GM19372 (cell line): ENCODE results near the gene PPP1R26.

Experiments
- ATAC-seq: cut with Tn5 transposase; IDR thresholded peaks from one replicate; pipeline ENCODE4 v1.9.1; 2021; ENCODE audit warnings: mild to moderate bottlenecking, low read depth, moderate library complexity; ENCODE audit not compliant: unreplicated experiment

PPP1R26 gene

DNA sequence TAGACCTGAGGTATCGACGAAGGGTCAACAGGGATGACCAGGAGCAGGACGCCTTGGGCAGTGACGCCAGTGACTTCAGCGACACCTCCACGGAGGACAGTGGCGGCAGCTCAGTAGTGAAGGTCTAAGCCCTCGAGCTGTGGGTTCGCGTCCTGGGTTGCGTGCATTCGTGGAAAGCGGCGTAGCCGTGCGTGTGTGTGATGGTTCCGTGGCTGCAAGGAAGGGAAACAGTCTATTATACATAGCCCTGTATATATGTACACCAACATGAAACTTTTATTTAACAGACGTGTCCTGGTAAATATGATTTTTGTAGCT, 8.4 kb downstream of the PPP1R26 start:
- ATAC-seq, result no peak

DNA sequence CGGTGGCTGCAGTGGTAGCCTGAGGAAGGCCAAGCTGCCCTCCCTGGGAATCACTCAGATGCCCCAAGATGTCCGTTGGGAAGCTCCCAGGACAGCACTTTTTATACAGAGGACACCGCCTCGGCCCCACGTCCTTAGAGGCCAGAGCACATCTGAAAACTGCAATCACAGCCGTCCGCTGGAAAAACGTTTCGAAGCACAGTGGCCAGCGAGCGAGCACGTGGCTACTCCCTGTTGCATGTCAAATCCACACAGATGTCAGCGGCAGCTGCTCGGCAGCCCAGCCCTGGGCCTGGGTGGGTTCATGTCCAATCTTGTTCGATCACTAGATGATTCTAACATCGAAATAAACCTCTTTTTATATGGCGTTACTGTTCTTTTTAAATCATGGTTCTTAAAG, 8.9 kb downstream of the PPP1R26 start:
- no peak for ATAC-seq

DNA sequence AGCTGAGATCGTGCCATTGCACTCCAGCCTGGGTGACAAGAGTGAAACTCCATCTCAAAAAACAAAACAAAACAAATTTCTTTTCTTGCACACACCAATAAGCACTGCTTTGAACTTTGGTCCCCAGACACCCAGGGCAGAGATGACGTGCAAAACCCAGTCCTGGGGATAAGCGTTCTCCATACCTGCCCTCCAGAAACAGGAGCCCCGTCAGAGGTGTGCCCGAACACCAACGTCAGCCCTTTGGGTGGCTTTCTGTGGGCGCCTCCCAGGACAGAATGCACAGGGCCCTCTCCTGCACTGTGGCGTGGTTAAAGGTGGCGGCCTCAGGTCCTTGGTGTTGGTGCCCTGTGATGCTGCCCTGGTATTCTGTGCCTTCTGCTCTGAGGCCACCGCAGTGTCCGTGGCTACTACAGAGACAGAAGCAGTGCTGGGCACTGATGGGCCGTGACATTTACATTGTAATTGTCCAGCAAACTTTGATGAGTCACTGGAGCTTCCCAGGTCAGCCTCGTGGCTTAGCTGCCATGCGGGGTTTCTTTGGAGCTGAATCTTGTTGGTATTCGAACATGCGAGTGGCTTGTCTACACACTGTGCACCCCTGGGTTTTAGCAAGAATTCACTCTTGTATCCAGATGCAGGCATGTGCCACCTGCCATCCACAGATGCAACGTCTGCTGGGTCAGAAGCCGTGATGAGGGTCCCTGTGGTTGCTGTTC, 9.8 kb downstream of the PPP1R26 start:
- no peak for ATAC-seq

DNA sequence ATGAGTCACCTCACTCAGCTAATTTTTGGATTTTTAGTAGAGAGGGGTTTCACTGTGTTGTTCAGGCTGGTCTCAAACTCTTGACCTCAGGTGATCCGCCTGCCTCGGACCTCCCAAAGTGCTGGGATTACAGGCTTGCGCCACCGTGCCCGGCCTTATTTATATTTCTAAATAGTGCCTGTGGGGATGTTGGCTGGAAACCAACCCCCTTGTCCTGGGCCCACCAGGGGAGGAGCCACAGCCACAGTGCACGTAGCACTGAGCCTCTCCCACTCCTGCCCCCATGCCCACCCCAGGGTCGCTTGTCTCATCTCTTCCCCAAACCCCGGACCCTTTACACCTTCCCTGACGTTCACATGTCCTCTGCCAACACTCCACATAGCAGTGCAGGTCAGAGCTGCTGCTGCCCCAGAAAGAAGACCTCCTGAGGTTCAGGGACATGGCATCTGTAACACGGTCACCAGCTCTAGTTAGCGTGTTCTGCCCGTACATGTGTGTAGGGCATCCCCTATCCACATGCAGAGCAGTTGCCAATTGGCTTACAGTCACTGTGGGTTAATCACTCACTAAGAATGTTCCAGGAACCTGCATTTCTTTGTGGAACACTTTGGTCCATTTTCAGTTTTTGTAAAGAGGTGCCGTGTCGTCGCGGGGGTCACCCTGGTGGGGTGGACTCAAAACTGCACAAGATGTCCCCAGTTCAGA, 10.7 kb downstream of the PPP1R26 start:
- no peak for ATAC-seq

DNA sequence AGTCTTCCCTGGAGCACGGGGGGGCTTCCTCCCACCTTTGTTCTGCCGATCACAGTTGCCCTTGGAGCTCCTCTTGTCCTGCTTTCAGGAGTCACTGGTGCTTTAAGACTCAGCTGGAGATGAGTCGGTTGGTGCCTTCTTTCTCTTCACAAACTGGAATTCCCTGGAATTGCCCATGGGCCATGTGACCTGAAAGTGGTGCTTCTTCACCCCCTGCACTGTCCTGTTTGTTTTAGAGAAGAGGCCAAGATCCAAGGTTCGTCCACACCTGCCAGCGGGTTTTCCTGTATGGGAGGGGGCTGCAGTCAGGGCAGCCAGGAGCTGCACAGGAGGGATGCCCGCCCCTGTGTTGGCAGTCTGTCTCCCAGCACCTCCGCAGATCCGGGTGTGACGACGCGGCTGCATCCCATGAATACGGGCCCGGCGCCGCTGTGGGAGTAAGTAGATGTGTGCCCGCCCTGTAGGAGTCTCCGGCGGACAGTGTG, 11.4 kb downstream of the PPP1R26 start:
- ATAC-seq, result no peak

DNA sequence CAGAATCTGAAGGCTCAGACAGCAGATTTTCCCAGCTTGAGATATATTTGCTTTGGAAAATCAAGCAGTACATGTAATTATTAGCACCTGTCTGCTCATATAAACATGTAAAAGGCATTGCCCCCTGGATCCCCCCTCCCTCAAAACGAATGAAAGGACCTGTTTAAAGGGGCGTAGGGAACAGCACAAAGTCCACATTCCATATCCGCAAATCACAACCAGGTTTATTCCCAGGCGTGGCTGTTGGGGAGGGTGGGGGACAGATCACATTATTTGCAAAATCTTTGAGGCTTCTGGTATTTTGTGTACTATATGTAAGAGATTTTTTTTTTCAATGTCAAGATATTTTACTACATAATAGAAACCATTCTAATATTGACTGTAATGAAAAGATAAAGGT, 12.2 kb downstream of the PPP1R26 start:
- ATAC-seq, result no peak

DNA sequence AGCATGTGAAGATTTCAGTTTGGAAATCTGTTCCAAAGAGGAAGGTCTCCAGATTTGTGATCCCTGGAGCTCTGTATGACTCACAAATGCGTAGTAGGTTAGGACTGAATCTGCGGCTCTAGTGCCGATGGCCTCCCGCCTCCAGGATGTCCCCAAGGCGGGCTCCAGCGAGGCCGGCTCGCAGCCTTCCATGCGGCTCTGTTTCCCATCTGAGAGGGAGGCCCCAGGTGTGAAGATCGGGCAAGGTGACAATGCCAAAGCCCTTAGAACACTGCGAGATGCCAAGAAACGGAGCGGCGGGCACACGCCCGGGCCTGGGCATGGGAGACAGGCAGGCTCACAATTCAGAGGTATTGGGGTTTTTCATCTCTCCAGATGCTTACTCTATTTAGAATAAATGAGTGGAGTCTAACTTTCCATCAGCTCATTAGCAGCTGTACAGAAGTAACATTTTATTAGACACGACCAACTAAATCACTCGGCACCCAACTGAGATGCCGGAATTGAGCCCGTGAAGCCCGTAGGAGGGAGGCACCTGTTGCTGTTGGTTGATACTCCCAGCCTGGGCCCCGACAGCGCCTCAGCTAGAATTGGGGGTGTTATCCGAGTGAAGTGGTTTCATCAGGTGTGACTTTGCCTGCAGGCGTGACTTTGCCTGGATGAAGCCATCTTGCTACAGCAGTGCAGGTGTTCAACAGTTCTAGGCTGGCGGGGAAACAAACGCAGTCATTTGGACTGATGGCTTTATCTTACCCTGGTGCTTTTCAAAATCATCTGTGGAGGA, 13.5 kb downstream of the PPP1R26 start:
- ATAC-seq, result no peak

DNA sequence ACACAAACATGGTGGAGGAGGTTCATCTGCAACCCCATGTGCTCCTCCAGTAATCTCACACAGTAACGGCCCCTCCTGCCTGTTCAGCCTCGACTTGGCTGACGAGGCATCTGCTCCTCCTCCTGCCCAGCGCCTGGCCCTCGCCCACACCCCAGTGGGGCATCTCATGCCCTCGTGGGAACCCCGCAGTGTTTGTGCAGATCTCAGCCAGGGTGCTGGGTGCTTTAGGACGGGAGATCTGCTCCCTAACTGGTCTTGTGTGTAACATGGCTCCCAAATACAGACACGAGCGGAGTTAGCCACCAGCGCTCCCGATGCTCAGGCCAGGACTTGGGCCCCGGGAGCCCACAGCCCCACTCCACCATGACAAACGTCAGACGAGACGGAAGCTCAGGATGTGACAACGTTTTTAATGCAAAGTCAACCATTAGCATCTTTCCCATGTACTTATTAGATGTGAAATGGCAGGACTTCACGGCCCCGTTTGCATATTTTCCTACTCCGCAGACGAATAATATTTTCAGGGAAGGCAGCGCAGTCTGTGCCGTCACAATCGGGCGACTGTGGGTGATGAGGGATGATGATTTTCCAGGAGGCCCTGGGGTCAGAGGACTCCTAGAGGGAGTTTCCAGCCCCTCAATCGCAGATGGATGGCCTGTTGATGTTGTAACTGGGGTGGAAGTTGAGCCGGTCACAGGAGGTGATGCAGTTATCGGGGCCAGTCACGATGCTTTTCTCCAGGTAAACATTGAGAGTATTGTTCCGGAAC, 15.4 kb downstream of the PPP1R26 start:
- ATAC-seq, result no peak

DNA sequence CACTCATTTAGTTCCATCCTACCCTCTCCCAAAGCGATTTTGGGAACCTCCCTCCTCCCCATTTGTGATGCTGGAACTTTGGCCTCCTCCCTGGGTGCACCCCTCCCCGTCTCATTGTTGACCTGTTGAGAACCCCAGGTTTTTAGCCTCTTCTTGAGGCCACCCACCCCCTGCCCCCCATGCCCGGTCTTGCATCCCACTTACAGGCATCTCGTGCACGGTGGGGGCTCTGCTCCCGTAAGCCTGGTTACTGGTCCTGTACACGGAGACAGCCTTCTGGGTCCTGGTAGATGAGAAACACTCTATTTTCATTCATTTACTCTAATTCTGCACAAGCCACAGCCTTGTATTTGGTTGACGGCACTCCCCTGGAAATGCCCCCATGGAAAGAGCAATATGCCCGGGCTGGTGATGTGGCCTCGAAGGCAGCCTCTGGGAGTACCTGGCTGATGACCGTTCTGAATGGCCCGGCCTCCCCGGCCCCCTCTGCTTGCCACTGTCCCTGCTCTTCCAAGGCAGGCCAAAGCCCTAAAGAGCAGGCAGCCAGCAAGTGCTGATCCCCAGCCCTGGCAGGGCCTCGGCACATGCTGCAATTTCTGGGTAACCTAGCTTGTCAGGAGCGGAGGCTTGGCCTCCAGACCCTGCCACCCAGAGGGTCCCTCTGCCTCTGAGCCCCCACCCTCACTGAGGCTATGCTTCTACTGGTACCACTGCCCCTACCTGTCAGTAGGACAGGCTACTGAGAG, 19.0 kb downstream of the PPP1R26 start:
- ATAC-seq, result no peak

DNA sequence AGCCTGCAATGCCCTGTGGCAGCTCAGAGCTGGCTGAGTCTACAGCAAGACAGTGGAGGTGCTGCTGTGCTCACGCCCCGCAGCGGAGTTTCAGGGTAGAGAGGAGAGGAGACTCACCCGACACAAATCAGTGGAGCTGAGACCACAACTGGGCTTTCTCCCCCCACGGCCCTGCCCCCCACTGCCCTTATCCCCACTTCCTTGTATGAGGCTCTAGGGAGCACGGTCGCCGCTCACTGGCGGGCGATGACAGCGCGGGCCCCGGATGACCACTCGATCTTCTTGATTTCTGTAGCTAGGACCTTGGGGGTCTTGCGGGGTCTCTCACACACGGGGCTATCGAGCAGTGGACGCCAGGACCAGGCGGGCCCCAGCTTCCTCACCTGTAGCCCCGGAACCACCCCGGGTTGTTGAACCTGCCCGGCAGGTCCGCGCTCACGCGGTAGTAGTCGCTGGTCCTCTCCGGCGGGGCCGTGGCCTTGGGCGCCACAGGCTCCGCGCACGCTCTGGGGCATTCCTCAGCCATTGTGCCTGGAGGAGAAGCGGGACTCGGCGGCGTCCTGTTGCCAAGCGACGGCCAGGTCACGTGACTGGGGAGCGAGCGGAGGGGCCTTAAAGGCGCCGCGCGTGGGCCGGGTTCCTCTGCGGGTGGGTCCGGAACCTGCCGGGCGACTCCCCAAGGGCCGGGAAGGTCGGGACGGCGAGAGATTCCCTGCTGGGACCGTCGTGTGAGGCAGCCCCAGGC, 19.9 kb downstream of the PPP1R26 start:
- no peak for ATAC-seq

DNA sequence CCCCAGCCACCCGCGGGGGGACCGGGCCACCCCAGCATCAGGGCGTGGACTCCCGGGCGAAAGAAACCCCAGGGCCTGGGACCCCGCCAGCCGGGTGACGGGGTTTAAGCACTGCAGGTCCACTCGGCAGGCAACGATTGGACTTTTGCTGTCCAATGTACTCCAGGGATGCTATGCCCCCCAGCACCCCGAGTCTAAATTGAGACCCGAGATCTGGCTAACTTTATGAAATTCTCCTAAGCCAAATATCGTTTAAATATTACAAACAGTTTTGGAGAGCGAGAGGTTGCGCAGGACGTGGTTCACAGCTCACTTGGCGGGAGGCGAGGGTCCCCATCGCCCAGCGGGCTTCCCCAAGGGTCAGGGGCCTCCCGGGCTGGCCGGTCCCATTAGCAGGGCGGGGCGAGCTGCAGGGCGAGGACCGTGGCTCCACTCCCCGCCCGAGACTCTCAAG, 20.5 kb downstream of the PPP1R26 start:
- no peak for ATAC-seq

DNA sequence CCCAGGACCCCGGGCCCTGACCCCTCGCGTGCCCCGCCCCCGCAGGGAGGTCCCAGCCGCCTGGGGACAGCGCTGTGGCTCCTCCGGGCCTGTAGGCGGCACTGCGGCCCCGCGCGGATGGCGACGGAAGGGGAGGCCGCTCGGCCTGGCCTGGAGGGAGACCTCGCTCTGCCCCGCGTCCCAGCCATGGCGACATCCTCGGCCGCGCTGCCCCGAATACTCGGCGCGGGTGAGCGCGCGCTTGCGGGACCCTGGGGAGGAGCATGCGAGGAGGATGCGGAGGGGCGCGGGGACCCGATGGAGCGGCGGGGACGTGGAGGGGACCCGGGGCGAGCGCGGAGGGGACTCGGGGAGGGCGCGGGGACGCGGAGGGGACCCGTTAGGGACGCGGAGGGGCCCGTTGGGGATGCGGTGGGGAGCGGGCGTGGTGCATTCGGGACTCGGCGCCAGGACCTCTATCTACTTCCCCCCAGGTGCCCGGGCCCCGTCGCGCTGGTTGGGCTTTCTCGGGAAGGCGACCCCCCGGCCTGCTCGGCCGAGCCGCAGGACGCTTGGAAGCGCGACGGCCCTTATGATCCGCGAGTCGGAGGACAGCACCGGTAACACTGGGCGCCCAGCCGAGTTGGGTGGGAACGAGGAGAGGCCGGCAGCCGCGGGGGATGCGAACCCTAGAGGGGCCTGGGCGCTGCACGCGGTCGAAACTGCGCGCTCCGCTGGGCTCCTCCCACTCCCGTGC, 21.1 kb downstream of the PPP1R26 start, which contains the start of gene MRPS2:
TSS of gene MRPS2 (plus strand) at position 158 of the 736 bp plus-strand sequence. CDS start at position 187, 29 bp downstream.
- ATAC-seq, result peak; percentile 90

DNA sequence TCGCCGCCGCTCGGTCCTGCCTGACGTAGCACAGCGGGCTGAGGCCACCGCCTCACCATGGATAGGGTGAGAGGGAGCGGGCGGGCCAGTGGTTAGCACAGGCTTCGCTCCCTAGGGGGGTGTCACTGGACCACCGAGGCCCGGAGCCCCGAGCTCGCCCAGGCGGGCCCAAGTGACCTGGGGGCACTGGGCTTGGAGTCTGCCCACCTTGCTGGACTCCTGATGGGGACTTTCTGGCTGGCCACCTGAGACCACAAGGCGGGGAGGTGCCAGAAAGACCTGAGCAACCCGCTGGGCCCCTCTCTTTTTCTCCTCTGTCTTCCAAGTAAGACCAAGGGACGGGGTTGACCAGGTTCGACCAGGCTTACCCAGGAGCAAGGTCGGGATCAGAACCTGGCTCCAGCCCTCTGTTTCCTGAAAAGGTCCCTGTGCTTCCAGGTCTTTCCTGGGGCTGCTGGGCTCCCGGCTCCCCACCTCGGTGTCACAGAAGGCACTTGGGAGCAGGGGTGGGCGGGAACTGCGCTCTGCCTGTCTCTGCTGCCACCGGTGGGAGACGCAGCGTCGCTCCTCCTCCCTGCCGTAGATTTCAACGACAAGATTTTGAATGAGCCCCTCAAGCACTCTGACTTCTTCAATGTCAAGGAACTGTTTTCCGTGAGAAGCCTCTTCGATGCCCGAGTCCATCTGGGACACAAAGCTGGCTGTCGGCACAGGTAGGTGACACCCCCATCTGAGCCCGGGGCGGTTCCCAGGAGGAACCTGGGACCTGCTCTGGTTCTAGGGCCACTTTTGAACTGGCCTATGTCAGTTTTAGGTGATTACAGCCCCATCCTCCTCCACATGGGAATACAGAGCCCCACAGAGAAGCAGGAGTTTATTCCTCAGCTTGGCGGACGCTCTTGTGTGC, 21.9 kb downstream of the PPP1R26 start:
- no peak for ATAC-seq

DNA sequence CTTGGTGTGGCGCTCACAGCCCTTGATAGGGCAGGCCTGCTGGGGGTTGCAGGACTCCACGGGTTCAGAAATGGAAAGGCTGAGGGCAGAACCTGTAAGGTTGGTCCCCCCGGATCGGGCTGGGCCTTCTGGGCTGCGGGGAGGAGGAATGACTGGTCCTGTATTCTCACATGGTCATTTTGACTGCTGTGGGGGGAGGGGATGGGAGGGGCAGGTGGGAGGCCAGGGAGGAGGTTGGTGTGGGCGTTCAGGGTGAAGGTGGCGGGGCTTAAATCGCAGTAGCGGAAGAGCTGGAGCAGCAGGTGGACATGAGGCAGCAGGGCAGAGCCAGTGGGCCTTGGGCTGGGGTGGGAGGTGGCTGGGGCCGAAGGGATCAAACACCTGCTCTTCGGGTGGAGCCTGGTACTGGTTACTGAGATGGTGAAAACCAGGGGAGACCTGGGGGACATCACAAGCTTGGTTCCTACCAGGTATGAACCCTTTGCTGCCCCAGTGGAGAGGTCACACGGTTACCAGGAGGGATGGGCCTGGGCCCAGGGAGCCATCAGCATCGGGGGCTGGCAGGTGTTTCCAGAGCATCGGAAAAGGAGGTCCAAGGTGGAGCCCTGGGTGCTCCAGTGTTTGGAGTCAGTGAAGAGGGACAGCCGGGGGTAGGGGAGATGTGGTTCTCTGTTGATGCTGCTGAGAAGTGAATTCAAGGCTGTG, 22.7 kb downstream of the PPP1R26 start:
- ATAC-seq, result no peak

DNA sequence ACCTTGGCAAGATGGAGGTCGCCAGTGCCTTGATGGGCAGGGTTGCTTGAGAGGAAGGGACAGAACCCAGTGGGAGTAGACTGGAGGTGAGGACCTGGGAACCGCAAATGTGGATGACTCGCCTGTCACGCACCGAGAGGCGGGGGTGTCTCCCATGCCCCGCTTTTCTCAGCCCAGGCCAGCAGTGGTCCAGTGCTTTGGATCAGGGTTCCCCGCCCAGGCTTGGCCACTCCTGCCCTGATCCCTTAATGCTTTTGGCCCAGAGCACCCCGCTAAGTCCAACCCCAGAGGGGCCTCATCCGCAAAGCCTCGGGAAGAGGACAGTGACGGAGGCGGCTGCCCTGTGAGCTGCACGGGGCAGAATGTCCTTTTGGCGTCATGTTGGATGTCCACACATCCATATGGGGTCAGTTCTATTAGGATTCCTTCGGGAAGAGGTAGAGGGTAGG, 23.3 kb downstream of the PPP1R26 start:
- ATAC-seq, result no peak

DNA sequence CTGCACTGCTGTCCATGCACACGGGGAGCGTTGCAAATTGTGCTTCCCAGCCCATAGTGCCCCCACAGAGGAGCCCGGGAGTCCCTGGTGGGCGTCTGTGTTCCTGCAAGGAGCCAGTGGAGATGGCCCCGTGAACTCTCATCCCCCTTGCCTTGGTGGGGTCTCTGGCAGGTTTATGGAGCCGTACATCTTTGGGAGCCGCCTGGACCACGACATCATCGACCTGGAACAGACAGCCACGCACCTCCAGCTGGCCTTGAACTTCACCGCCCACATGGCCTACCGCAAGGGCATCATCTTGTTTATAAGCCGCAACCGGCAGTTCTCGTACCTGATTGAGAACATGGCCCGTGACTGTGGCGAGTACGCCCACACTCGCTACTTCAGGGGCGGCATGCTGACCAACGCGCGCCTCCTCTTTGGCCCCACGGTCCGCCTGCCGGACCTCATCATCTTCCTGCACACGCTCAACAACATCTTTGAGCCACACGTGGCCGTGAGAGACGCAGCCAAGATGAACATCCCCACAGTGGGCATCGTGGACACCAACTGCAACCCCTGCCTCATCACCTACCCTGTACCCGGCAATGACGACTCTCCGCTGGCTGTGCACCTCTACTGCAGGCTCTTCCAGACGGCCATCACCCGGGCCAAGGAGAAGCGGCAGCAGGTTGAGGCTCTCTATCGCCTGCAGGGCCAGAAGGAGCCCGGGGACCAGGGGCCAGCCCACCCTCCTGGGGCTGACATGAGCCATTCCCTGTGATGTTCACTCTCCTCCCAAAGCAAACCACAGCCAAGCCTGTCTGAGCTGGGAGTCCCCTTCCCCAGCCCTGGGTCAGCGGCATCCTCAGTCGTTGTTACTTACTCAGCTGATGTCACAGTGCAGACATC, 24.0 kb downstream of the PPP1R26 start:
- ATAC-seq, result no peak
